ENCODE measurements around the gene ZNF576. TPM values are rescaled to one million over a fixed set of nuclear protein-coding genes. Genes with fewer than 3 reads are reported as not detected.

ZNF576 gene
- total and polyA plus RNA-seq, 2 of the 13 experiments (the other 11 are each of a cell fraction or from before 2014, with no cell fraction given) = 7.2 to 9.6 TPM

GRCh38 chr19:43639519-43640423 lies 43.4 kb downstream of the ZNF576 start, which contains the start of gene CADM4 (continued):
- TF ChIP-seq, protein P1, sequence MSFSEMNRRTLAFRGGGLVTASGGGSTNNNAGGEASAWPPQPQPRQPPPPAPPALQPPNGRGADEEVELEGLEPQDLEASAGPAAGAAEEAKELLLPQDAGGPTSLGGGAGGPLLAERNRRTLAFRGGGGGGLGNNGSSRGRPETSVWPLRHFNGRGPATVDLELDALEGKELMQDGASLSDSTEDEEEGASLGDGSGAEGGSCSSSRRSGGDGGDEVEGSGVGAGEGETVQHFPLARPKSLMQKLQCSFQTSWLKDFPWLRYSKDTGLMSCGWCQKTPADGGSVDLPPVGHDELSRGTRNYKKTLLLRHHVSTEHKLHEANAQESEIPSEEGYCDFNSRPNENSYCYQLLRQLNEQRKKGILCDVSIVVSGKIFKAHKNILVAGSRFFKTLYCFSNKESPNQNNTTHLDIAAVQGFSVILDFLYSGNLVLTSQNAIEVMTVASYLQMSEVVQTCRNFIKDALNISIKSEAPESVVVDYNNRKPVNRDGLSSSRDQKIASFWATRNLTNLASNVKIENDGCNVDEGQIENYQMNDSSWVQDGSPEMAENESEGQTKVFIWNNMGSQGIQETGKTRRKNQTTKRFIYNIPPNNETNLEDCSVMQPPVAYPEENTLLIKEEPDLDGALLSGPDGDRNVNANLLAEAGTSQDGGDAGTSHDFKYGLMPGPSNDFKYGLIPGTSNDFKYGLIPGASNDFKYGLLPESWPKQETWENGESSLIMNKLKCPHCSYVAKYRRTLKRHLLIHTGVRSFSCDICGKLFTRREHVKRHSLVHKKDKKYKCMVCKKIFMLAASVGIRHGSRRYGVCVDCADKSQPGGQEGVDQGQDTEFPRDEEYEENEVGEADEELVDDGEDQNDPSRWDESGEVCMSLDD (CRISPR knock-in tag; IDR thresholded peaks at IDR 0.05; ENCODE audit: borderline replicate concordance) = no peak
- TF ChIP-seq, protein P2, sequence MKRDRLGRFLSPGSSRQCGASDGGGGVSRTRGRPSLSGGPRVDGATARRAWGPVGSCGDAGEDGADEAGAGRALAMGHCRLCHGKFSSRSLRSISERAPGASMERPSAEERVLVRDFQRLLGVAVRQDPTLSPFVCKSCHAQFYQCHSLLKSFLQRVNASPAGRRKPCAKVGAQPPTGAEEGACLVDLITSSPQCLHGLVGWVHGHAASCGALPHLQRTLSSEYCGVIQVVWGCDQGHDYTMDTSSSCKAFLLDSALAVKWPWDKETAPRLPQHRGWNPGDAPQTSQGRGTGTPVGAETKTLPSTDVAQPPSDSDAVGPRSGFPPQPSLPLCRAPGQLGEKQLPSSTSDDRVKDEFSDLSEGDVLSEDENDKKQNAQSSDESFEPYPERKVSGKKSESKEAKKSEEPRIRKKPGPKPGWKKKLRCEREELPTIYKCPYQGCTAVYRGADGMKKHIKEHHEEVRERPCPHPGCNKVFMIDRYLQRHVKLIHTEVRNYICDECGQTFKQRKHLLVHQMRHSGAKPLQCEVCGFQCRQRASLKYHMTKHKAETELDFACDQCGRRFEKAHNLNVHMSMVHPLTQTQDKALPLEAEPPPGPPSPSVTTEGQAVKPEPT (CRISPR knock-in tag; IDR thresholded peaks at IDR 0.05; ENCODE audit: low read depth) = no peak
- TF ChIP-seq SNAI1 (CRISPR knock-in tag; IDR thresholded peaks at IDR 0.05; ENCODE audit: borderline replicate concordance) (no peak), XBP1 (CRISPR knock-in tag; IDR thresholded peaks at IDR 0.05) (no peak), ZNF326 (CRISPR knock-in tag; IDR thresholded peaks at IDR 0.05; ENCODE audit: borderline replicate concordance) (no peak), NONO (IDR thresholded peaks at IDR 0.05) (no peak), NONO (CRISPR knock-in tag; conservative IDR thresholded peaks at IDR 0.05) (no peak), ZIK1 (CRISPR knock-in tag; IDR thresholded peaks at IDR 0.05; ENCODE audit: borderline replicate concordance, low read depth) (0 out of 2 replicates have a peak, but pooled peaks have one; percentile 67), ZNF597 (CRISPR knock-in tag; IDR thresholded peaks at IDR 0.05) (no peak), FOXC1 (CRISPR knock-in tag; IDR thresholded peaks at IDR 0.05; ENCODE audit: borderline replicate concordance) (no peak), PCBP1 (IDR thresholded peaks at IDR 0.05; ENCODE audit: borderline replicate concordance, low read depth, low read length) (no peak), SIN3B (IDR thresholded peaks at IDR 0.05; ENCODE audit: low read length) (no peak), SRSF1 (optimal IDR thresholded peaks at IDR 0.05; ENCODE audit: low read depth, low read length) (no peak)
- TF ChIP-seq, protein P3, sequence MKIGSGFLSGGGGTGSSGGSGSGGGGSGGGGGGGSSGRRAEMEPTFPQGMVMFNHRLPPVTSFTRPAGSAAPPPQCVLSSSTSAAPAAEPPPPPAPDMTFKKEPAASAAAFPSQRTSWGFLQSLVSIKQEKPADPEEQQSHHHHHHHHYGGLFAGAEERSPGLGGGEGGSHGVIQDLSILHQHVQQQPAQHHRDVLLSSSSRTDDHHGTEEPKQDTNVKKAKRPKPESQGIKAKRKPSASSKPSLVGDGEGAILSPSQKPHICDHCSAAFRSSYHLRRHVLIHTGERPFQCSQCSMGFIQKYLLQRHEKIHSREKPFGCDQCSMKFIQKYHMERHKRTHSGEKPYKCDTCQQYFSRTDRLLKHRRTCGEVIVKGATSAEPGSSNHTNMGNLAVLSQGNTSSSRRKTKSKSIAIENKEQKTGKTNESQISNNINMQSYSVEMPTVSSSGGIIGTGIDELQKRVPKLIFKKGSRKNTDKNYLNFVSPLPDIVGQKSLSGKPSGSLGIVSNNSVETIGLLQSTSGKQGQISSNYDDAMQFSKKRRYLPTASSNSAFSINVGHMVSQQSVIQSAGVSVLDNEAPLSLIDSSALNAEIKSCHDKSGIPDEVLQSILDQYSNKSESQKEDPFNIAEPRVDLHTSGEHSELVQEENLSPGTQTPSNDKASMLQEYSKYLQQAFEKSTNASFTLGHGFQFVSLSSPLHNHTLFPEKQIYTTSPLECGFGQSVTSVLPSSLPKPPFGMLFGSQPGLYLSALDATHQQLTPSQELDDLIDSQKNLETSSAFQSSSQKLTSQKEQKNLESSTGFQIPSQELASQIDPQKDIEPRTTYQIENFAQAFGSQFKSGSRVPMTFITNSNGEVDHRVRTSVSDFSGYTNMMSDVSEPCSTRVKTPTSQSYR (CRISPR knock-in tag; IDR thresholded peaks at IDR 0.05; ENCODE audit: borderline replicate concordance) = no peak
- TF ChIP-seq, protein P4, sequence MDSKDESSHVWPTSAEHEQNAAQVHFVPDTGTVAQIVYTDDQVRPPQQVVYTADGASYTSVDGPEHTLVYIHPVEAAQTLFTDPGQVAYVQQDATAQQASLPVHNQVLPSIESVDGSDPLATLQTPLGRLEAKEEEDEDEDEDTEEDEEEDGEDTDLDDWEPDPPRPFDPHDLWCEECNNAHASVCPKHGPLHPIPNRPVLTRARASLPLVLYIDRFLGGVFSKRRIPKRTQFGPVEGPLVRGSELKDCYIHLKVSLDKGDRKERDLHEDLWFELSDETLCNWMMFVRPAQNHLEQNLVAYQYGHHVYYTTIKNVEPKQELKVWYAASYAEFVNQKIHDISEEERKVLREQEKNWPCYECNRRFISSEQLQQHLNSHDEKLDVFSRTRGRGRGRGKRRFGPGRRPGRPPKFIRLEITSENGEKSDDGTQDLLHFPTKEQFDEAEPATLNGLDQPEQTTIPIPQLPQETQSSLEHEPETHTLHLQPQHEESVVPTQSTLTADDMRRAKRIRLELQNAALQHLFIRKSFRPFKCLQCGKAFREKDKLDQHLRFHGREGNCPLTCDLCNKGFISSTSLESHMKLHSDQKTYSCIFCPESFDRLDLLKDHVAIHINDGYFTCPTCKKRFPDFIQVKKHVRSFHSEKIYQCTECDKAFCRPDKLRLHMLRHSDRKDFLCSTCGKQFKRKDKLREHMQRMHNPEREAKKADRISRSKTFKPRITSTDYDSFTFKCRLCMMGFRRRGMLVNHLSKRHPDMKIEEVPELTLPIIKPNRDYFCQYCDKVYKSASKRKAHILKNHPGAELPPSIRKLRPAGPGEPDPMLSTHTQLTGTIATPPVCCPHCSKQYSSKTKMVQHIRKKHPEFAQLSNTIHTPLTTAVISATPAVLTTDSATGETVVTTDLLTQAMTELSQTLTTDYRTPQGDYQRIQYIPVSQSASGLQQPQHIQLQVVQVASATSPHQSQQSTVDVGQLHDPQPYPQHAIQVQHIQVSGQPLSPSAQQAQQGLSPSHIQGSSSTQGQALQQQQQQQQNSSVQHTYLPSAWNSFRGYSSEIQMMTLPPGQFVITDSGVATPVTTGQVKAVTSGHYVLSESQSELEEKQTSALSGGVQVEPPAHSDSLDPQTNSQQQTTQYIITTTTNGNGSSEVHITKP (CRISPR knock-in tag; IDR thresholded peaks at IDR 0.05; ENCODE audit: low read depth) = no peak
